HG03095 (cell line): ENCODE results near the gene FAM199X.

Source experiments
- ATAC-seq: cut with Tn5 transposase; IDR thresholded peaks from one replicate; pipeline ENCODE4 v1.9.1; 2021; ENCODE audit warnings: moderate library complexity; ENCODE audit not compliant: unreplicated experiment

Gene FAM199X

GRCh38 chrX:104165894-104166734 is at the start of gene FAM199X:
TSS of gene FAM199X (plus strand) at chrX:104166453. CDS start at chrX:104166786, 333 bp downstream.
- ATAC-seq: peak; percentile 94

DNA sequence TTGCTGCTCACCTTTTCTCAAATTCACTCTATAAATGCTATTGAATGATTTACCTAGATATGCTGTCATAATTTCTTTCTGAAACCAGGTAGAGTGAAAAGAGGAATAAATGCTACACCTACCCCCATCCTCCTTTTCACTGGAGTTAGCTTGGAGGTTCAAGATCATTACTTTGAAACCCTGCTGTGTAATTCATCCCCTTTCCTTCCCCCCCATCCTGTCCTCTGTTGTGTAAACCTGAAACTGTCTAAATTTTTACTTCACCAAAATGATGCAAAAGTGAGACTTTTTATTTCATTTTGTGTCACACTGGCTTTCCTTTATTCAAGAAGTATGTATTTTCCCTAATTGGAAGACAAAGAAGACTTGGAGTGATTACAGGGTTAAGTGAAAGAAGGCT is 48.5 kb upstream of the FAM199X start:
- ATAC-seq: no peak

DNA sequence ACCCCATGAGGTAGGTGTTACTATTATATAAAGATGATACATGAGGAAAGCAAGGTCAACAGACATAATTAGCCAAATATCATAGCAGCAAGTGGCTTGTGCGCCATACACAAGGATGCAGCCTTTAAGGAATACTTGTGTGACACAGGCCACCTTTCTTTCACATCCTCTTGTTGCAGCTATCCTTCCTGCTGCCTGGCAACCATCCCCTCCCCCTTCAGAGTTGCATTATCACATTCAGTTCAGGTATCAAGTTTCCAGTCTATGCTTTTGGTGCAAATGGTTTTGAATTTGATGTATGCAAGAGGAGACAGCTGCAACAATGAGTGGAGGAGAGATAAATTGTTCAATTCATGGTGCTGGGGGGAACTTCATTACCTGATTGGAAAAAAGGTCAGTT is 47.5 kb upstream of the FAM199X start:
- no peak for ATAC-seq

- no peak for ATAC-seq
Observed at GRCh38 chrX:104122829-104123228, 43.4 kb upstream of the FAM199X start.

DNA sequence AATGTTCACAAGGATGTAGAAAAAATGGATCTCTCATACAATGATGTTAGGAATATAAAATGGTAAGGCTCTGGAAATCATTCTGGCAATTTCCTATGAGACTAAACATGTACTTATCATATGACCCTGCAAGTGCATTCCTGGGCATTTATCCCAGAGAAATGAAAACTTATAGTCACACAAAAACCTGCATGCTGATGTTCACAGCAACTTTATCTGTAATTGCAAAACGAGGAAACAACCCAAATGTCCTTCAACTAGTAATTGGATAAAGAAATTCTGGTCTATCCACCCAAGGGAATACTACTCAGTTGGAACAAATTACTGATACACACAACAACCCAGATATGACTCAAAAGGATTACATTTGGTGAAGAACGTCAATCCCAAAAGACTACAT is 39.4 kb upstream of the FAM199X start:
- ATAC-seq: no peak

GRCh38 chrX:104130808-104131207 is 35.4 kb upstream of the FAM199X start:
- ATAC-seq: no peak

- ATAC-seq: no peak
Observed at GRCh38 chrX:104134583-104135261, 31.5 kb upstream of the FAM199X start.

DNA sequence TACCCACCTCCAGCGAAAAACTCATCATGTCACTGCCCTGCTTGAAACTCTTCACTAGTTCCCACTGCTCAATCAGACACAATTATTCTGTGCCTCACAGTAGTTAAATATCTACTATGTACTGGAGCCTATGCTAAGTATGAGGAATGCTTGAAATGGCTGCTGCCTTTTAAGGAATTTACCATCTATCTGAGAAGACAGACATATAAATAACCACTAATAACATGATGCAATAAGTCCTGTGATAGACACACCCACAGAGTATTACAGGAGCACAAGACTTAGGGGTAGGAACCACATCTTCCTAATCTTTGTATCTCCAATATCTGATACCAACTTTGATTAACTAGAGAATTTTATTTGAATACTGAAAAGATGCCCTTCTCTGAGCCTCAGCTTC is 30.6 kb upstream of the FAM199X start:
- no peak for ATAC-seq

- ATAC-seq: peak; percentile 89
Observed at GRCh38 chrX:104136241-104137019, 29.8 kb upstream of the FAM199X start.

GRCh38 chrX:104137496-104137895 is 28.8 kb upstream of the FAM199X start:
- no peak for ATAC-seq

DNA sequence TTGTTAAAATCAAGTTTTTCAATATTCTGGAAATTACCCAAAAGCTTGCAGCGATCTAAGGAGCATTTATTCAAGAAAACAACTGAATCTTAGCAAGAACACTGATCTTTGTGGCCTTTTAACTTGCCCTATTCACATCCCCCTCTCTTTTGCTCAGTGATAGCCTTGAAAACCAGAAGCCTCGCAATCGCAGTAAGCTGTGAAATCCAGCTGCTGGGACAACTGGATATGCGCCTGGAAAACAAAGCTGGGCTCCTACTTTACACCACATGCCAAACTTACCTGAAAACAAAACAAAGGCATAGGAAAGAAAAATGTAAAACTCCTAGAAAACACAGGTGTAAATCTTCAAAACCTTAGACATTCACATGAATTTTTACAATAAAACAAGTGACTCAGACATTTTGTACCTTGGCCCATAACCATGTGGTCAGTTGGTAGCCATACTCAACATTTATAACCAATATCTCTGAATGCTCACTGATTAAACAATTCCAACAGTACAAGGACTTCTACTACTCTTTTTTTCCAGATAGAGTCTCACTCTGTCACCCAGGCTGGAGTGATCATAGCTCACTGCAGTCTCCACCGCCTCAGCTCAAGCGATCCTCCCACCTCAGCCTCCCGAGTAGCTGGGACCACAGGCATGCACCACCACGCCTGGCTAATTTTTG is 25.0 kb upstream of the FAM199X start:
- no peak for ATAC-seq

DNA sequence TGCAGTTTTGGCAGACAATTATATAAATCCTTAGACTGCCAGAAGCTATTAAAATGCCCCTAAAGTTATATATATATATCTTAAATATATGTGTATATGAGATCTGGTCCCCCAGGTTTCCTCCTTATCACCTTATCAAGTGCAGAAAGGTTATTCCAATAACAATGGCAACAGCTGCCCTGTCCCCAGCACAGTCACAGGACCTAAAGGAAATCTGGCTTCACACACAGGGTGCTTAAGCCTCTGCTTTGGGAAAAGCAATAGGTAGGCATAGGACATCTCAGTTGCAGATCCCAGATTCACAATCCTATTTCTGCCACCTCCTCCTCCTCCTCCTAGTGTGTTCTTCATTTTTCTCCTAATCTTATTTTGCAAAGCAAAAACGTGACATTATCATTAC is 15.2 kb upstream of the FAM199X start:
- no peak for ATAC-seq

- ATAC-seq: peak; percentile 90
Observed at GRCh38 chrX:104156630-104157529, 9.4 kb upstream of the FAM199X start, which contains the start of gene SLC25A53. TSS of gene SLC25A53 (minus strand) at chrX:104157009. CDS start at chrX:104105257, 51,752 bp downstream.

- ATAC-seq: no peak
Observed at GRCh38 chrX:104166735-104167436, 633 bp downstream of the FAM199X start.

GRCh38 chrX:104168127-104168526 is 1.9 kb downstream of the FAM199X start:
- no peak for ATAC-seq

DNA sequence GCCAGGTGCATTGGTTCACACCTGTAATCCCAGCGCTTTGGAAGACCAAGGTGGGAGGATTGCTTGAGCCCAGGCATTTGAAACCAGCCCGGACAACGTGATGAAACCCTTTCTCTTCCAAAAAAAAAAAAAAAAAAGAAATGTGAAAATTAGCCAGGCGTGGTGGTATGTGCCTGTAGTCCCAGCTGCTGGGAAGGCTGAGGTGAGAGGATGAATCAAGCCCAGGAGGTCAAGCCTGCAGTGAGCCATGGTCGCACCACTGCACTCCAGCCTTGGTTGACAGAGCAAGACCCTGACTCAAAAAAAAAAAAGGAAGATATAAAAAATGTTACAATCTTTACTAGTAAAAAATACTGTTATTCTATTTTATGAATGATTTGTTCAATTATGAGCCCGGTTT is 5.9 kb downstream of the FAM199X start:
- no peak for ATAC-seq

DNA sequence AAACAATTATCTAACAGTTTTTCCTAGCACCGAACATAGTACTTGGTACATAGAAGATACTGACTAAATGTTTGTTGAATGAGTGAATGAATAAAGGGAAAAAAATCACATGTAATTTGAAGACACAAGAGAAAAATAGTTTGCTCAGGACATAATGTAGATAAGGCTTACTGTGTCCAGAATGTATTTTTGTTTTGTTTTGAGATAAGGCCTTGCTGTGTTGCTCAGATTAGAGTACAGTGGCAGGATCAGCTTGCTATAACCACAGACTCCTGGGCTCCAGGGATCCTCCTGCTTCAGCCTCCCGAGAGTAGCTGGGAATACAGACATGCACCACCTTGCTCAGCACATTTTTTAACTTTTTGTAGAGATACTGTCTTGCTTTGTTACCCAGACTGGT is 6.5 kb downstream of the FAM199X start:
- no peak for ATAC-seq

DNA sequence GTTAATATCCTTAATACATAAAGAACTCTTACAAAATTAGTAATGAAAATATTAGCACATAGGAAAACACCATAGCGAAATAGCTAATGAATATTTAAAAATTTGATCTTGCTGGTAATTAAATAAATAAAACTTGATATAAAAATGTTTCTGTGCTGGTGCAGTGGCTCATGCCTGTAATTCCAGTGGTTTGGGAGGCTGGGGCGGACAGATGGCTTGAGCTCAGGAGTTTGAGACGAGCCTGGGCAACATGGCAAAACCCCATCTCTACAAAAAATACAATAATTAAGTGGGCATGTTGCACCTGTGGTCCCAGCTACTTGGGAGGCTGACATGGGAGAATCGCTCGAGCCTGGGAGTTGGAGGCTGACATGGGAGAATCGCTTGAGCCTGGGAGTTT is 7.6 kb downstream of the FAM199X start:
- no peak for ATAC-seq

DNA sequence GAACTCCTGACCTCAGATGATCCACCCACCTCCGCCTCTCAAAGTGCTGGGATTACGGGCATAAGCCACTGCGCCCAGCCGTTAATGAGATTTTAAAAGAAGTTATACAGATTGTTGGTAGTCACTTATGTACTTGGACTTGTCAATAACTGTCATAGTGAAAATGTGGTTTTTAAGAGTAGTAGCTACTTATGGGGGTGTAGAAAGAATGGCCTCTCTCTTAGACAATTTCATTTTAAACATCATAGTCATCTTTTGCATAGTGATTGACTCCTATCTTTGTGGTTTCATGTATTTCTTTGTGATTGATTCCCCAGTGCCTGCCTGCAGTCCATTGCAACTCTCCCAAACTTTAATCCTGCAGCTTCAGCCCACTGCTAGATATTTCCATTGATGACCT is 17.4 kb downstream of the FAM199X start:
- no peak for ATAC-seq
